B cell (primary cell): ENCODE data around the gene NPAS3. TPM values are rescaled to one million over a fixed set of nuclear protein-coding genes. Genes with fewer than 3 reads are reported as not detected.

ENCODE experiments used
- ATAC-seq: fragments of 200-7000 bp; cut with Tn5 transposase; one replicate; pipeline ENCODE4 v1.10.0; 2021; ENCODE audit warnings: low read depth, mild to moderate bottlenecking, moderate number of reproducible peaks, moderate library complexity
- CTCF ChIA-PET: fragments of 350-600 bp; sonication (Branson Sonifier 250); formaldehyde crosslinking; loops from one replicate; lab custom pipeline; 2021; ENCODE audit warnings: antibody characterized with exemption, inconsistent platforms; lab: Charles Lee
- POLR2A ChIA-PET: fragments of 350-600 bp; sonication (Branson Sonifier 250); formaldehyde crosslinking; loops from one replicate; lab custom pipeline; 2021; ENCODE audit warnings: antibody characterized with exemption; lab: Charles Lee
- DNase-seq: peaks from one replicate; pipeline ENCODE4 v3.0.0; 2013
- H2AFZ ChIP-seq: 2 replicates; pipeline ENCODE4 v1.6.1; 2012; ENCODE audit warnings: mild to moderate bottlenecking, low read depth, low read length; ENCODE audit not compliant: insufficient read depth, poor library complexity, severe bottlenecking
- H3K27ac ChIP-seq, 2 donors: 1 replicate in 1 of 2; 2 replicates in 1 of 2; pipeline ENCODE4 v1.5.1; 2012 to 2013; ENCODE audit warnings: low read length in 2 of 2, mild to moderate bottlenecking in 2 of 2, moderate library complexity in 1 of 2
- H3K27me3 ChIP-seq, 4 experiments: fragments of 200-600 bp in 1 of 4; sonication (generic) in 1 of 4; replicated peaks in 1 of 4; 1 replicate in 2 of 4; 2 replicates in 2 of 4; pipeline versions ENCODE4 v1.6.1 to v1.7.0; 2013 to 2016; ENCODE audit warnings: low read length in 3 of 4, mild to moderate bottlenecking in 2 of 4, mixed read lengths in 1 of 4, moderate library complexity in 1 of 4; ENCODE audit not compliant: insufficient read depth in 4 of 4, control insufficient read depth in 3 of 4; ENCODE audit errors: control extremely low read depth in 1 of 4
- H3K36me3 ChIP-seq, 2 experiments: replicated peaks in 1 of 2; 1 replicate in 1 of 2; 2 replicates in 1 of 2; pipeline versions ENCODE4 v1.6.1 to v1.7.1; 2013; ENCODE audit warnings: low read length in 1 of 2; ENCODE audit not compliant: insufficient read depth in 2 of 2, control insufficient read depth in 1 of 2; ENCODE audit errors: control extremely low read depth in 1 of 2, extremely low read depth in 1 of 2
- H3K4me1 ChIP-seq, 2 donors: fragments of 200-600 bp in 1 of 2; sonication (generic) in 1 of 2; 1 replicate in 1 of 2; 2 replicates in 1 of 2; pipeline versions ENCODE4 v1.5.1 to v1.6.1; 2013 to 2017; ENCODE audit warnings: low read length in 2 of 2; ENCODE audit not compliant: control insufficient read depth in 2 of 2, insufficient read depth in 2 of 2
- H3K4me2 ChIP-seq: replicated peaks from 2 replicates; pipeline ENCODE3; 2012; ENCODE audit warnings: mild to moderate bottlenecking, low read depth, low read length; ENCODE audit not compliant: poor library complexity, severe bottlenecking
- H3K4me3 ChIP-seq, 5 experiments: fragments of 200-600 bp in 1 of 5; sonication (generic) in 1 of 5; 1 replicate in 3 of 5; 2 replicates in 2 of 5; pipeline versions ENCODE4 v1.5.1 to v1.7.0; 2011 to 2016; ENCODE audit warnings: low read length in 4 of 5, mild to moderate bottlenecking in 4 of 5, low read depth in 2 of 5, control low read depth in 1 of 5, moderate library complexity in 1 of 5; ENCODE audit not compliant: insufficient read depth in 1 of 5; ENCODE audit errors: control extremely low read depth in 1 of 5, extremely low read depth in 1 of 5
- H3K79me2 ChIP-seq: fragments of 200-600 bp; sonication (generic); one replicate; pipeline ENCODE4 v1.6.0; 2016; ENCODE audit warnings: low read length; ENCODE audit not compliant: control insufficient read depth, insufficient read depth
- H3K9ac ChIP-seq: fragments of 200-600 bp; sonication (generic); 2 replicates; pipeline ENCODE4 v1.6.1; 2017; ENCODE audit warnings: mild to moderate bottlenecking, low read length, moderate library complexity
- H3K9me3 ChIP-seq, 3 donors: one replicate each; pipeline versions ENCODE4 v1.6.1 to v1.7.1; 2013; ENCODE audit warnings: low read length in 2 of 3; ENCODE audit not compliant: control insufficient read depth in 2 of 3, insufficient read depth in 1 of 3; ENCODE audit errors: control extremely low read depth in 1 of 3
- H4K20me1 ChIP-seq: 2 replicates; pipeline ENCODE4 v1.6.0; 2012; ENCODE audit warnings: mild to moderate bottlenecking, low read length; ENCODE audit not compliant: insufficient read depth, control insufficient read depth, poor library complexity, severe bottlenecking
- H3K27ac Mint-ChIP-seq: one replicate; pipeline ENCODE4 v1.8.0; 2021; ENCODE audit warnings: mixed read lengths
- H3K27me3 Mint-ChIP-seq: one replicate; pipeline ENCODE4 v1.8.0; 2021; ENCODE audit warnings: mixed read lengths
- H3K4me1 Mint-ChIP-seq: one replicate; pipeline ENCODE4 v1.8.0; 2021; ENCODE audit warnings: mixed read lengths
- H3K4me3 Mint-ChIP-seq: one replicate; pipeline ENCODE4 v1.8.0; 2021; ENCODE audit warnings: mixed read lengths
- H3K9me3 Mint-ChIP-seq: one replicate; pipeline ENCODE4 v1.8.0; 2022; ENCODE audit warnings: mixed read lengths; ENCODE audit not compliant: insufficient read depth
- CTCF ChIP-seq: fragments of 200-600 bp; IDR thresholded peaks from one replicate; pipeline ENCODE4 v1.8.0; 2022; ENCODE audit warnings: antibody characterized with exemption, mild to moderate bottlenecking
- EZH2 ChIP-seq: IDR thresholded peaks from 2 replicates; pipeline ENCODE4 v1.6.1; 2012; ENCODE audit warnings: borderline replicate concordance, low read depth, mild to moderate bottlenecking, moderate library complexity, low read length; ENCODE audit not compliant: insufficient read depth, poor library complexity, severe bottlenecking
- WGBS: methylation state at CpG from one replicate; pipeline ENCODE4 v1.1.5; 2013; ENCODE audit warnings: missing lambda C conversion rate; ENCODE audit not compliant: insufficient coverage; 5-methylcytosine and 5-hydroxymethylcytosine counted together
- intact Hi-C: fragments of 100-400 bp; cut with micrococcal nuclease; formaldehyde crosslinking; loops from one replicate; pipeline ENCODE4 v1.10.0; 2022
- polyA plus RNA-seq: library from polyadenylated mRNA; depleted of rRNA; stranded (reverse); fragments of >200 nt; gene quantifications from 2 replicates; pipeline ENCODE4 v1.2.3, GENCODE V29; 2012
- total RNA-seq, 2 donors: library from RNA; stranded (reverse); fragments of 120-200 nt in 1 of 2; gene quantifications; 1 replicate in 1 of 2; 2 replicates in 1 of 2; pipeline versions ENCODE4 v1.2.3 to v1.2.4, GENCODE V29; 2013 to 2022

Gene NPAS3
- total and polyA plus RNA-seq, 2 donors (not counting 1 experiment from before 2014, with no cell fraction given): not detected

- TF ChIP-seq EZH2: no peak
- no peak for TF ChIP-seq CTCF
- H3K79me2 ChIP-seq: no peaks in the 10 kb centered on the region
- Mint-ChIP-seq H3K27ac (no peak overlapping the region), H3K9me3 (no peaks in the 10 kb centered on the region), H3K4me1 (no peaks in the 10 kb centered on the region), H3K27me3 (peaks cover 3% of the 10 kb centered on the region), H3K4me3 (no peak overlapping the region)
- no peaks in the 10 kb centered on the region for H3K36me3 ChIP-seq
- intact Hi-C loops: loop anchor here (2.0 to 5.0 kb wide), 3 partner anchors 261 to 487 kb away; no protein-coding TSS in a partner anchor
- ChIA-PET CTCF (interaction anchor here (0.6 to 1.7 kb wide), 2 partner anchors 10 to 12 kb away, joined by 3 to 4 read pairs; no protein-coding TSS in a partner anchor), POLR2A (no interaction called here)
- peaks cover 0 to 3% (median 0%) of the 10 kb centered on the region in 3 donors for H3K9me3 ChIP-seq
- no peak overlapping the region for H3K9ac ChIP-seq
- no peaks in the 10 kb centered on the region for H3K27me3 ChIP-seq
- no peak overlapping the region for H3K4me3 ChIP-seq
- WGBS: 91% methylated on average over 3 of the region's 4 CpGs
- DNase-seq (no peak), ATAC-seq (no peak)
- no peak overlapping the region for H2AFZ ChIP-seq
- no peak overlapping the region for H3K27ac ChIP-seq
- H3K4me2 ChIP-seq: no peak overlapping the region
- H3K4me1 ChIP-seq: no peaks in the 10 kb centered on the region
- H4K20me1 ChIP-seq: no peaks in the 10 kb centered on the region
These were observed 899.4 kb downstream of the NPAS3 start for GRCh38 chr14:33837943-33838683.
